ENCODE data around the gene COG3. TPM values are rescaled to one million over a fixed set of nuclear protein-coding genes. Genes with fewer than 3 reads are reported as not detected.
A peak's percentile ranks its signal among the peaks of the same experiment; 100 is the strongest.
"Not testable (repeated sequence)": the region's sequence is repeated elsewhere in the genome, so short reads cannot be mapped to it uniquely, and the experiment has no call there.

The COG3 gene
- 100 to 1,000 TPM in 1 of 4 donors, 10 to 100 TPM in 3; 38.2 to 103 (median 58.5) TPM for total RNA-seq

- DNase-seq = peak; percentile 97
- Histone ChIP-seq H3K4me3 (peak within 1 kb of the TSS; percentile 89 to 97 (median 92)), H3K27ac (peak within 1 kb of the TSS; percentile 96 to 98 (median 97)), H3K9me3 (no peaks in the 10 kb centered on the region), H3K27me3 (no peaks in the 10 kb centered on the region), H3K36me3 (no peaks in the 10 kb centered on the region), H3K4me1 (peaks cover 21 to 47% (median 40%) of the 10 kb centered on the region in 4 donors)
- in situ Hi-C loops (cut with MboI; ENCODE audit: low pct_ligation_motif_present in 1 of 4, low pct_unique_long_range_greater_than_20kb in 1 of 4, low sequenced_read_pairs in 3 of 4) = no loop called here
- 0 to 1% methylated on average over 1 to 60 of the region's 63 CpGs for WGBS, 2 donors (ENCODE audit: low coverage in 1 of 2)
- intact Hi-C loops (cut with DNase I; ENCODE audit: low total_unique reads) = loop anchor here (5.0 kb wide), 1 partner anchor 48 kb away; the partner anchor contains the start of gene SLC25A30
- TF ChIP-seq POLR2A (IDR thresholded peaks at IDR 0.05) (peak; percentile 93), CTCF (IDR thresholded peaks at IDR 0.05) (peak in 3 of 5 experiments; percentile 41 to 90 (median 84)), EP300 (IDR thresholded peaks at IDR 0.05; ENCODE audit: low read depth) (no peak), POLR2AphosphoS5 (IDR thresholded peaks at IDR 0.05) (peak; percentile 81 to 97 (median 93))
These were observed at the start of gene COG3 for GRCh38 chr13:45464687-45465453. TSS of gene COG3 (plus strand) at chr13:45464939. CDS start at chr13:45465037, 98 bp downstream.

GRCh38 chr13:45415112-45415511, 49.6 kb upstream of the COG3 start:
- WGBS, 2 donors (ENCODE audit: low coverage in 1 of 2) = 40 to 63% methylated on average over 1 of the region's 1 CpG
- Histone ChIP-seq H3K36me3 (peaks cover 0 to 7% (median 0%) of the 10 kb centered on the region in 4 donors), H3K9me3 (no peaks in the 10 kb centered on the region), H3K4me3 (peak overlapping the region in 2 of 4 donors; percentile 19 to 34), H3K27me3 (no peaks in the 10 kb centered on the region), H3K27ac (peak overlapping the region; percentile 77 to 85 (median 82)), H3K4me1 (peaks cover 7 to 39% (median 20%) of the 10 kb centered on the region in 4 donors)
- intact Hi-C loops (cut with DNase I; ENCODE audit: low total_unique reads) (loop anchor here (5.0 kb wide), 1 partner anchor 47 kb away; the partner anchor contains the start of gene COG3), in situ Hi-C loops (cut with MboI; ENCODE audit: low pct_ligation_motif_present in 1 of 4, low pct_unique_long_range_greater_than_20kb in 1 of 4, low sequenced_read_pairs in 3 of 4) (no loop called here)
- TF ChIP-seq CTCF (IDR thresholded peaks at IDR 0.05) = no peak
- TF ChIP-seq POLR2A (IDR thresholded peaks at IDR 0.05) = no peak
- no peak for TF ChIP-seq POLR2AphosphoS5 (IDR thresholded peaks at IDR 0.05)
- no peak for TF ChIP-seq EP300 (IDR thresholded peaks at IDR 0.05; ENCODE audit: low read depth)
- DNase-seq = no peak

- H3K4me1 ChIP-seq = peaks cover 7 to 41% (median 21%) of the 10 kb centered on the region in 4 donors
These were observed 48.1 kb upstream of the COG3 start for GRCh38 chr13:45416516-45417128.

GRCh38 chr13:45417790-45418534, 46.8 kb upstream of the COG3 start, which contains the start of gene SLC25A30:
TSS of gene SLC25A30 (minus strand) at chr13:45418373. CDS start at chr13:45411425, 6,948 bp downstream.
- H3K4me3 ChIP-seq = peak within 1 kb of the TSS; percentile 31 to 81 (median 66)

More at GRCh38 chr13:45416516-45417128, 48.1 kb upstream of the COG3 start:
- H3K4me3 ChIP-seq = peak overlapping the region; percentile 31 to 81 (median 66)
- TF ChIP-seq EP300 (IDR thresholded peaks at IDR 0.05; ENCODE audit: low read depth) = no peak
- TF ChIP-seq POLR2AphosphoS5 (IDR thresholded peaks at IDR 0.05) = peak in 1 of 3 donors; percentile 7
- peak overlapping the region; percentile 93 to 97 (median 95) for H3K27ac ChIP-seq
- no peaks in the 10 kb centered on the region for H3K27me3 ChIP-seq
- no peaks in the 10 kb centered on the region for H3K36me3 ChIP-seq
- 40 to 46% methylated on average over 10 of the region's 10 CpGs for WGBS, 2 donors (ENCODE audit: low coverage in 1 of 2)
- intact Hi-C loops (cut with DNase I; ENCODE audit: low total_unique reads) = loop anchor here (5.0 kb wide), 1 partner anchor 46 kb away; the partner anchor contains the start of gene COG3
- DNase-seq = no peak
- no peaks in the 10 kb centered on the region for H3K9me3 ChIP-seq
- in situ Hi-C loops (cut with MboI; ENCODE audit: low pct_ligation_motif_present in 1 of 4, low pct_unique_long_range_greater_than_20kb in 1 of 4, low sequenced_read_pairs in 3 of 4) = no loop called here

GRCh38 chr13:45419389-45419788, 45.4 kb upstream of the COG3 start:
- H3K4me3 ChIP-seq; in situ Hi-C loops (cut with MboI; ENCODE audit: low pct_ligation_motif_present in 1 of 4, low pct_unique_long_range_greater_than_20kb in 1 of 4, low sequenced_read_pairs in 3 of 4); H3K9me3 ChIP-seq; H3K27ac ChIP-seq; H3K27me3 ChIP-seq; H3K36me3 ChIP-seq; DNase-seq: not testable (repeated sequence)
- intact Hi-C loops (cut with DNase I; ENCODE audit: low total_unique reads) = loop anchor here (5.0 kb wide), 1 partner anchor 43 kb away; the partner anchor contains the start of gene COG3
- WGBS, 2 donors (ENCODE audit: low coverage in 1 of 2) = 98% methylated on average over 16 of the region's 16 CpGs; no CpG with 5 or more reads in 1 of the 2 donors
- H3K4me1 ChIP-seq = peaks cover 7 to 34% (median 24%) of the 10 kb centered on the region in 4 donors

More at GRCh38 chr13:45417790-45418534, 46.8 kb upstream of the COG3 start, which contains the start of gene SLC25A30:
- 1% methylated on average over 30 of the region's 64 CpGs; no CpG with 5 or more reads in 1 of the 2 donors for WGBS, 2 donors (ENCODE audit: low coverage in 1 of 2)
- intact Hi-C loops (cut with DNase I; ENCODE audit: low total_unique reads) = loop anchor here (5.0 kb wide), 1 partner anchor 44 kb away; the partner anchor contains the start of gene COG3
- Histone ChIP-seq H3K9me3 (no peaks in the 10 kb centered on the region), H3K27ac (peak within 1 kb of the TSS; percentile 93 to 97 (median 95)), H3K27me3 (no peaks in the 10 kb centered on the region), H3K36me3 (no peaks in the 10 kb centered on the region), H3K4me1 (peaks cover 7 to 46% (median 27%) of the 10 kb centered on the region in 4 donors)
- TF ChIP-seq POLR2AphosphoS5 (IDR thresholded peaks at IDR 0.05) (peak; percentile 79 to 85 (median 83)), EP300 (IDR thresholded peaks at IDR 0.05; ENCODE audit: low read depth) (no peak), POLR2A (IDR thresholded peaks at IDR 0.05) (peak; percentile 76), CTCF (IDR thresholded peaks at IDR 0.05) (no peak)
- DNase-seq = peak; percentile 97
- in situ Hi-C loops (cut with MboI; ENCODE audit: low pct_ligation_motif_present in 1 of 4, low pct_unique_long_range_greater_than_20kb in 1 of 4, low sequenced_read_pairs in 3 of 4) = no loop called here

All from transverse colon (tissue), 4 donors.